RWPE2 (cell line): ENCODE results near the gene GIT1.

Experiments used
- ATAC-seq: fragments of 200-7000 bp; cut with Tn5 transposase; 3 replicates; pipeline ENCODE4 v1.9.1; 2021; ENCODE audit warnings: low read depth
- DNase-seq: peaks from one replicate; pipeline ENCODE4 v3.0.0-alpha.2; 2020; ENCODE audit warnings: low spot score
- H3K27ac ChIP-seq: fragments of 450-650 bp; 2 replicates; pipeline ENCODE4 v1.5.1; 2017; ENCODE audit warnings: mild to moderate bottlenecking; ENCODE audit not compliant: poor library complexity, severe bottlenecking
- H3K27me3 ChIP-seq: fragments of 250-450 bp; sonication (Bioruptor Pico); 2 replicates; pipeline ENCODE4 v1.5.1; 2021; ENCODE audit warnings: mild to moderate bottlenecking, moderate library complexity; ENCODE audit not compliant: insufficient read depth, poor library complexity, severe bottlenecking
- H3K36me3 ChIP-seq: fragments of 250-450 bp; sonication (Bioruptor Pico); 2 replicates; pipeline ENCODE4 v1.5.1; 2020; ENCODE audit warnings: low read depth, mild to moderate bottlenecking, moderate library complexity
- H3K4me1 ChIP-seq: fragments of 250-450 bp; sonication (Bioruptor Pico); 2 replicates; pipeline ENCODE4 v1.5.1; 2021; ENCODE audit warnings: mild to moderate bottlenecking, moderate library complexity; ENCODE audit not compliant: insufficient read depth, poor library complexity, severe bottlenecking
- H3K4me3 ChIP-seq: fragments of 250-450 bp; sonication (Bioruptor Pico); 2 replicates; pipeline ENCODE4 v1.5.1; 2021; ENCODE audit warnings: mild to moderate bottlenecking, moderate library complexity; ENCODE audit not compliant: severe bottlenecking
- H3K9me3 ChIP-seq: fragments of 250-450 bp; sonication (Bioruptor Pico); 2 replicates; pipeline ENCODE4 v1.5.1; 2021; ENCODE audit warnings: mild to moderate bottlenecking, moderate library complexity; ENCODE audit not compliant: severe bottlenecking
- TF ChIP-seq, protein P1 (sequence below): fragments of 450-650 bp; IDR thresholded peaks from one replicate; pipeline ENCODE4 v1.5.1; 2017; ENCODE audit warnings: mild to moderate bottlenecking, moderate library complexity; ENCODE audit not compliant: poor library complexity, severe bottlenecking

GIT1 gene

DNA sequence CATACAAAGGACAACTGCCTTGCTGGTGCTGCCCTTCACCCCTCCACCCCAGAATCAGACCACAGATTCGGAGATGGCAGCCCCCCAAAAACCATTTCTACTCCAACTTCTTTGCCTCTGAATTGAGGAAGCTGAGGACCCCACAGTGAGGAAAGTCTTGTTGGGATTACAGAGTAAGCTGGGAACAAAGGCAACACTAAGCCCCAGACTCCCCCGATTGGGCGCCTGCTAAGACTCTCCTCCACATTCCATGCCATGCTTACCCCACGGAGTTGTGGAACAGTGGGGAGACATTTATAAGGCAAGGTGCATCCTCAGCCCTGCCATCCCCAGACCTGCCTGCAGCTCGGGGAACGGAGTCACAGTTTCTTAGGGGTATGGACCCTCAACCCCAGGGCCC, 1.9 kb downstream of the GIT1 start:
- H3K4me3 ChIP-seq = no peak overlapping the region
- peaks cover 59% of the 10 kb centered on the region for H3K4me1 ChIP-seq
- no peak for ATAC-seq
- TF ChIP-seq, protein P1, sequence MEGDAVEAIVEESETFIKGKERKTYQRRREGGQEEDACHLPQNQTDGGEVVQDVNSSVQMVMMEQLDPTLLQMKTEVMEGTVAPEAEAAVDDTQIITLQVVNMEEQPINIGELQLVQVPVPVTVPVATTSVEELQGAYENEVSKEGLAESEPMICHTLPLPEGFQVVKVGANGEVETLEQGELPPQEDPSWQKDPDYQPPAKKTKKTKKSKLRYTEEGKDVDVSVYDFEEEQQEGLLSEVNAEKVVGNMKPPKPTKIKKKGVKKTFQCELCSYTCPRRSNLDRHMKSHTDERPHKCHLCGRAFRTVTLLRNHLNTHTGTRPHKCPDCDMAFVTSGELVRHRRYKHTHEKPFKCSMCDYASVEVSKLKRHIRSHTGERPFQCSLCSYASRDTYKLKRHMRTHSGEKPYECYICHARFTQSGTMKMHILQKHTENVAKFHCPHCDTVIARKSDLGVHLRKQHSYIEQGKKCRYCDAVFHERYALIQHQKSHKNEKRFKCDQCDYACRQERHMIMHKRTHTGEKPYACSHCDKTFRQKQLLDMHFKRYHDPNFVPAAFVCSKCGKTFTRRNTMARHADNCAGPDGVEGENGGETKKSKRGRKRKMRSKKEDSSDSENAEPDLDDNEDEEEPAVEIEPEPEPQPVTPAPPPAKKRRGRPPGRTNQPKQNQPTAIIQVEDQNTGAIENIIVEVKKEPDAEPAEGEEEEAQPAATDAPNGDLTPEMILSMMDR = no peak
- H3K9me3 ChIP-seq = peaks cover 4% of the 10 kb centered on the region
- peaks cover 7% of the 10 kb centered on the region for H3K36me3 ChIP-seq
- no peaks in the 10 kb centered on the region for H3K27me3 ChIP-seq
- no peak for DNase-seq
- peak overlapping the region; percentile 80 for H3K27ac ChIP-seq

DNA sequence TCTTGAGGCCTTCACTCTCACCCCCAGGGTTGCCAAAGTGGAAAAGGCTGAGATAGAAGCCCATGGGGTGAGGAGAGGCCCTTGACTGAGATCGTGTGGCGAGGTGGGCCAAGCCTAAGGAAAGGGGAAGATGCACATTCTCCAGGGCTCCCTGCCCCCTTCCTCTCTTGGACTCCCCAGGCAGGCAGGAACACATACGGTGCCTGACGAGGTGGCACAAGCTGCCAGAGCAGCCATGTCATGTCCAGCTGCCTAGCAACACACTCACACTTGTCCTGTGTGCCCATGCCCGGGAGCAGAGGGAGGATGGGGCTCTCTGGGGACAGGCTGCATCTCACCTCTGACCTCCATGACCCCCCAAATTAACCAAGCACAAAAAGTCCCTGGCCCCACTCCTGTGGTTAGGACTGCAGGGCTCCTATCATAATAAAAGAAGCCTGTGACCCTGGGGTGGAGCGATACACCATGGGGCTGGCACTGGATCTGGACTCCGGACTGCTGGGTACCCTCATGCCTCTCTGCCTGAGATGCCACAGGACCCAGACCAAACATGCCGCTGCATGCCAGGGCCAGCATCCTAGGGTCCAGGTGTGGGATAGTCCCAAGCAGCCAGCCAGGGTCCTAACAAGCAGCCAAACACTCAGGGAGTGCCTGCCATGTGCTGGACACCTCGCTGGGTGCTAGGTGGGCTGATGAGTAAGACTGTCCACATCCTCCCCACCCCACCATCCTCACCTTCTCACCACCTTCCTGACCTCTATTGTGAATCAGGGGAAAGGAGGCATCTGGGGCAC, 2.6 kb downstream of the GIT1 start:
- peaks cover 58% of the 10 kb centered on the region for H3K4me1 ChIP-seq
- no peak overlapping the region for H3K4me3 ChIP-seq
- H3K27ac ChIP-seq = peak overlapping the region; percentile 80
- ATAC-seq (no peak), DNase-seq (no peak)
- peaks cover 4% of the 10 kb centered on the region for H3K9me3 ChIP-seq
- no peaks in the 10 kb centered on the region for H3K27me3 ChIP-seq
- TF ChIP-seq, protein P1 = no peak
- H3K36me3 ChIP-seq = peaks cover 14% of the 10 kb centered on the region

GRCh38 chr17:29585080-29585751, 4.2 kb downstream of the GIT1 start:
- no peak for ATAC-seq
- peak overlapping the region; percentile 80 for H3K27ac ChIP-seq
- H3K4me3 ChIP-seq = no peak overlapping the region

DNA sequence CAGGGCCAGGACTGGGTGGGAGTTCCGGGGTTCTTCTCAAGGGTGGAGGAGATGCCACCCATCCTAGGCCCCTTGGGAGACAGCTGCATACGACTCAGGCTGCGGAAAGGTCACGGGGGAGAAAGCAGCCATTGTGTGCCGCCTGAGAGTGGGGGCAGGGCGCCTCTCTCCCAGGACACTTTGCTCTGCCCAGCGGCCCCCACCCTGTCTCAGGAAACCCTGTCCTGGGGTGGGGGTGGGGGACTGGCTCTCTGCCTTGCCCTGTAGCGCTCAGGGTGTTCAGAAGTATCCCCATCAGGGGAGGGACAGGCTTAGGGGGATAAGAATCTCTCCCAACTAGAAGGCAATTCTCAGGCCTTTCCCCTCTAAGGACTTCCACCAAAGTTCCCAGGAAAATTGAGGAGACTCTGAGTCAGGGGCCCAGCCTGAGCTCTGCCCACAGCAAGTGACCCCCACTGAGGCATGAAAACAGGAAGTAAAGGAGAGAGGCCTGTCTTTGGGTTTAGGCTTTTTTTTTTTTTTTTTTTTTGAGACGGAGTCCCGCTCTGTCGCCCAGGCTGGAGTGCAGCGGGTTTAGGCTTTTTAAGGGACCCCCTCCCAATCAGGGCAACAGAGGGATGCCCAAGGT, 4.9 kb downstream of the GIT1 start:
- ATAC-seq = no peak
- peak overlapping the region; percentile 80 for H3K27ac ChIP-seq
- H3K27me3 ChIP-seq = no peaks in the 10 kb centered on the region
- no peak overlapping the region for H3K4me3 ChIP-seq
- peaks cover 4% of the 10 kb centered on the region for H3K9me3 ChIP-seq
- TF ChIP-seq, protein P1 = no peak
- DNase-seq = no peak
- peaks cover 37% of the 10 kb centered on the region for H3K36me3 ChIP-seq
- peaks cover 53% of the 10 kb centered on the region for H3K4me1 ChIP-seq

More at GRCh38 chr17:29585080-29585751, 4.2 kb downstream of the GIT1 start:
- TF ChIP-seq, protein P1 = no peak
- H3K4me1 ChIP-seq = peaks cover 53% of the 10 kb centered on the region
- no peak for DNase-seq
- H3K36me3 ChIP-seq = peaks cover 30% of the 10 kb centered on the region
- no peaks in the 10 kb centered on the region for H3K27me3 ChIP-seq
- H3K9me3 ChIP-seq = peaks cover 4% of the 10 kb centered on the region
